Neural crest cell (in vitro differentiated cells): ENCODE data around the gene CLSTN2. TPM values are rescaled to one million over a fixed set of nuclear protein-coding genes. Genes with fewer than 3 reads are reported as not detected.

ENCODE experiments used
- DNase-seq: peaks from one replicate; pipeline ENCODE4 v3.0.0; 2021; ENCODE audit warnings: low read depth, mixed read lengths, low spot score
- H3K27ac Mint-ChIP-seq: one replicate; pipeline ENCODE4 v1.8.0; 2021; ENCODE audit warnings: mild to moderate bottlenecking, mixed read lengths; ENCODE audit not compliant: unreplicated experiment
- H3K27me3 Mint-ChIP-seq: 2 replicates; pipeline ENCODE4 v1.8.0; 2021; ENCODE audit warnings: low read depth, mild to moderate bottlenecking, mixed read lengths
- H3K36me3 Mint-ChIP-seq: 2 replicates; pipeline ENCODE4 v1.8.0; 2021; ENCODE audit warnings: low read depth, mild to moderate bottlenecking, mixed read lengths
- H3K4me1 Mint-ChIP-seq: 2 replicates; pipeline ENCODE4 v1.8.0; 2021; ENCODE audit warnings: mixed read lengths
- H3K4me3 Mint-ChIP-seq: one replicate; pipeline ENCODE4 v1.8.0; 2021; ENCODE audit warnings: mild to moderate bottlenecking, mixed read lengths
- H3K9me3 Mint-ChIP-seq: 2 replicates; pipeline ENCODE4 v1.8.0; 2021; ENCODE audit warnings: mixed read lengths
- CTCF ChIP-seq: fragments of 200-600 bp; sonication (generic); conservative IDR thresholded peaks from 2 replicates; pipeline ENCODE4 v1.5.0; 2021; ENCODE audit warnings: antibody characterized with exemption, mild to moderate bottlenecking
- total RNA-seq: library from RNA; stranded (reverse); gene quantifications from 2 replicates; pipeline ENCODE4 v1.2.1, GENCODE V29; 2021

CLSTN2 gene
- total RNA-seq, 1 donor from 2014 or later, result 1.9 TPM

DNA sequence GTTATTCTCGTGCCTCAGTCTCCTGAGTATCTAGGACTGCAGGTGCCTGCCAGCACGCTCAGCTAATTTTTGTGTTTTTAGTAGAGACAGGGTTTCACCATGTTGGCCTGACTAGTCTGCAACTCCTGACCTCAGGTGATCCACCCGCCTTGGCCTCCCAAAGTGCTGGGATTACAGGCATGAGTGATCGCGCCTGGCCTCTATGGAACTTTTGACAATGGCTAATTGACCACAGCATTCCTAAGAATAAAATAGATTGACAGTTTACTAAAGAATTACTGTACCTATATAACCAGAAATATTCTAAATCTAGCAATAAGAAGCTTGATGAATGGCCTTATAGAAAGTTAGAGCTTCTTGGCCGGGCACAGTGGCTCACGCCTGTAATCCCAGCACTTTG is 691.9 kb downstream of the CLSTN2 start:
- no peak overlapping the region for H3K4me3 Mint-ChIP-seq
- no peaks in the 10 kb centered on the region for H3K27me3 Mint-ChIP-seq
- TF ChIP-seq CTCF, result no peak
- H3K9me3 Mint-ChIP-seq, result peaks cover 2% of the 10 kb centered on the region
- no peaks in the 10 kb centered on the region for H3K4me1 Mint-ChIP-seq
- no peak overlapping the region for H3K27ac Mint-ChIP-seq
- no peak for DNase-seq
- H3K36me3 Mint-ChIP-seq, result no peaks in the 10 kb centered on the region
